ENCODE measurements around the gene MRGPRF. TPM values are rescaled to one million over a fixed set of nuclear protein-coding genes. Genes with fewer than 3 reads are reported as not detected.

MRGPRF gene
- total RNA-seq, 1 experiment from 2014 or later: 0.76 TPM

GRCh38 chr11:69001243-69002081 lies 11.6 kb downstream of the MRGPRF start:
- no TSS peak for BruUV-seq (replicated peaks)
- Histone ChIP-seq H3K27me3 (ENCODE audit: insufficient read depth, low read length) (no peaks in the 10 kb centered on the region), H3K9ac (ENCODE audit: low read length) (no peak overlapping the region), H3K27ac (ENCODE audit: low read depth, low read length) (no peak overlapping the region), H3K4me1 (ENCODE audit: control insufficient read depth in 1 of 2, insufficient read depth in 2 of 2, low read length in 2 of 2) (peaks cover 0 to 14% of the 10 kb centered on the region in 2 experiments; a peak in 2 of 4 replicates), H3K4me2 (ENCODE audit: low read length) (0 out of 2 replicates have a peak overlapping the region, but pooled peaks have one; percentile 23), H3K36me3 (ENCODE audit: control insufficient read depth in 1 of 2, insufficient read depth in 2 of 2, low read length in 2 of 2) (no peaks in the 10 kb centered on the region), H2AFZ (ENCODE audit: low read depth, low read length, poor library complexity, severe bottlenecking) (no peak overlapping the region), H3K9me2 (ENCODE audit: insufficient read depth) (no peaks in the 10 kb centered on the region), H4K20me1 (ENCODE audit: insufficient read depth) (no peaks in the 10 kb centered on the region), H3K9me3 (ENCODE audit: control insufficient read depth in 1 of 2, insufficient read depth in 1 of 2, low read depth in 1 of 2, low read length in 2 of 2) (no peaks in the 10 kb centered on the region), H3K4me3 (replicated peaks in 1 of 2; ENCODE audit: low read depth in 1 of 2, low read length in 2 of 2) (no peak overlapping the region), H3K79me2 (ENCODE audit: insufficient read depth, low read length) (no peaks in the 10 kb centered on the region)
- intact Hi-C loops (cut with micrococcal nuclease): no loop called here
- no peak for TF ChIP-seq ZNF274 (IDR thresholded peaks at IDR 0.05; ENCODE audit: low read depth, low read length)
- TF ChIP-seq CBX3 (IDR thresholded peaks at IDR 0.05; ENCODE audit: low read depth): no peak
- TF ChIP-seq FOSL1 (IDR thresholded peaks at IDR 0.05; ENCODE audit: low read depth): no peak
- TF ChIP-seq ZBTB33 (IDR thresholded peaks at IDR 0.05; ENCODE audit: extremely low read depth, insufficient replicate concordance, low read length): no peak
- TF ChIP-seq SIN3A (IDR thresholded peaks at IDR 0.05; ENCODE audit: low read depth): no peak
- no peak for TF ChIP-seq POLR2AphosphoS5 (IDR thresholded peaks at IDR 0.05; ENCODE audit: low read depth, low read length)
- no peak for TF ChIP-seq SRF (IDR thresholded peaks at IDR 0.05; ENCODE audit: low read depth)
- TF ChIP-seq CEBPB (IDR thresholded peaks at IDR 0.05; ENCODE audit: low read depth): no peak
- TF ChIP-seq ATF3 (IDR thresholded peaks at IDR 0.05): no peak
- no peak for TF ChIP-seq RAD21 (IDR thresholded peaks at IDR 0.05; ENCODE audit: low read depth)
- TF ChIP-seq CTCF (IDR thresholded peaks at IDR 0.05 in 2 of 3, conservative IDR thresholded peaks at IDR 0.05 in 1 of 3; ENCODE audit: borderline replicate concordance in 1 of 3, insufficient read depth in 1 of 3, low read depth in 2 of 3, low read length in 2 of 3): no peak
- TF ChIP-seq POLR2A (IDR thresholded peaks at IDR 0.05; ENCODE audit: borderline replicate concordance, extremely low read depth, insufficient read depth, insufficient read length): no peak
- TF ChIP-seq MAX (IDR thresholded peaks at IDR 0.05): no peak
- TF ChIP-seq ZFX (IDR thresholded peaks at IDR 0.05): no peak
- TF ChIP-seq JUND (IDR thresholded peaks at IDR 0.05): no peak
- TF ChIP-seq SP1 (IDR thresholded peaks at IDR 0.05; ENCODE audit: low read depth): no peak
- no peak for TF ChIP-seq EZH2 (IDR thresholded peaks at IDR 0.05)
- no peak for DNase-seq (ENCODE audit: low read depth, low spot score)
- CTCF ChIA-PET: interaction anchor here (1.5 kb wide), 1 partner anchor 9 kb away, joined by 6 read pairs; no protein-coding TSS in a partner anchor
- POLR2A ChIA-PET: no interaction called here
- no peak for ATAC-seq
- RAD21 ChIA-PET (ENCODE audit: low non-redundant PET in 1 of 2, low total read pairs in 2 of 2, uncharacterized antibody in 2 of 2, unreplicated experiment in 2 of 2): no interaction called here
